ENCODE measurements around the gene SNTG2. TPM values are rescaled to one million over a fixed set of nuclear protein-coding genes. Genes with fewer than 3 reads are reported as not detected.

SNTG2 gene
- total RNA-seq, 2 experiments from 2014 or later: not detected

GRCh38 chr2:942775-943460 is 7.7 kb upstream of the SNTG2 start:
- no peak overlapping the region for H3K4me2 ChIP-seq (ENCODE audit: low read length)
- no peak for TF ChIP-seq CTCF (conservative IDR thresholded peaks at IDR 0.05; ENCODE audit: low read length)
- no peak for TF ChIP-seq EZH2phosphoT487 (IDR thresholded peaks at IDR 0.05; ENCODE audit: borderline replicate concordance, low read depth, low read length)
- no TSS peak for BruUV-seq (replicated peaks)
- peaks cover 6% of the 10 kb centered on the region for H3K4me1 ChIP-seq (ENCODE audit: insufficient read depth, low read length, poor library complexity, severe bottlenecking)
- no peaks in the 10 kb centered on the region for H3K9me2 ChIP-seq (ENCODE audit: insufficient read depth, low read length)
- no peaks in the 10 kb centered on the region for H4K20me1 ChIP-seq (ENCODE audit: insufficient read depth, low read length)
- H3K36me3 ChIP-seq (ENCODE audit: insufficient read depth, low read length): no peaks in the 10 kb centered on the region
- no peak overlapping the region for H3K4me3 ChIP-seq (ENCODE audit: low read depth, low read length, poor library complexity, severe bottlenecking)
- ChIA-PET POLR2A (no interaction called here), CTCF (ENCODE audit: unreplicated experiment) (no interaction called here)
- no peaks in the 10 kb centered on the region for H3K79me2 ChIP-seq (ENCODE audit: insufficient read depth, low read depth, low read length)
- H3K9me3 ChIP-seq (ENCODE audit: low read length): no peaks in the 10 kb centered on the region
- no peak for DNase-seq (ENCODE audit: low spot score)
- H2AFZ ChIP-seq (ENCODE audit: low read length): no peak overlapping the region
- H3K27ac ChIP-seq (ENCODE audit: low read depth, low read length, poor library complexity, severe bottlenecking): no peak overlapping the region
- intact Hi-C loops (cut with micrococcal nuclease; ENCODE audit: unreplicated experiment): no loop called here

GRCh38 chr2:943461-943797 is 7.2 kb upstream of the SNTG2 start:
- no peaks in the 10 kb centered on the region for H3K9me3 ChIP-seq (ENCODE audit: low read length)
- H3K27ac ChIP-seq (ENCODE audit: low read depth, low read length, poor library complexity, severe bottlenecking): no peak overlapping the region
- POLR2A ChIA-PET: no interaction called here
- BruUV-seq (replicated peaks): no TSS peak
- peaks cover 6% of the 10 kb centered on the region for H3K4me1 ChIP-seq (ENCODE audit: insufficient read depth, low read length, poor library complexity, severe bottlenecking)
- CTCF ChIA-PET (ENCODE audit: unreplicated experiment): no interaction called here
- TF ChIP-seq EZH2phosphoT487 (IDR thresholded peaks at IDR 0.05; ENCODE audit: borderline replicate concordance, low read depth, low read length) (no peak), CTCF (conservative IDR thresholded peaks at IDR 0.05; ENCODE audit: low read length) (no peak)
- intact Hi-C loops (cut with micrococcal nuclease; ENCODE audit: unreplicated experiment): no loop called here
- no peaks in the 10 kb centered on the region for H3K79me2 ChIP-seq (ENCODE audit: insufficient read depth, low read depth, low read length)
- H3K4me2 ChIP-seq (ENCODE audit: low read length): no peak overlapping the region
- no peak for DNase-seq (ENCODE audit: low spot score)
- no peak overlapping the region for H2AFZ ChIP-seq (ENCODE audit: low read length)
- H3K4me3 ChIP-seq (ENCODE audit: low read depth, low read length, poor library complexity, severe bottlenecking): no peak overlapping the region
- no peaks in the 10 kb centered on the region for H3K36me3 ChIP-seq (ENCODE audit: insufficient read depth, low read length)
- H3K9me2 ChIP-seq (ENCODE audit: insufficient read depth, low read length): no peaks in the 10 kb centered on the region
- no peaks in the 10 kb centered on the region for H4K20me1 ChIP-seq (ENCODE audit: insufficient read depth, low read length)

- no peak for DNase-seq (ENCODE audit: low spot score)
- CTCF ChIA-PET (ENCODE audit: unreplicated experiment): no interaction called here
- H3K4me2 ChIP-seq (ENCODE audit: low read length): no peak overlapping the region
Observed at GRCh38 chr2:943821-944220, 6.8 kb upstream of the SNTG2 start.

More at GRCh38 chr2:943821-944220, 6.8 kb upstream of the SNTG2 start:
- H3K4me3 ChIP-seq (ENCODE audit: low read depth, low read length, poor library complexity, severe bottlenecking): no peak overlapping the region
- H3K9me3 ChIP-seq (ENCODE audit: low read length): no peaks in the 10 kb centered on the region
- H3K36me3 ChIP-seq (ENCODE audit: insufficient read depth, low read length): no peaks in the 10 kb centered on the region
- no peaks in the 10 kb centered on the region for H3K9me2 ChIP-seq (ENCODE audit: insufficient read depth, low read length)
- H4K20me1 ChIP-seq (ENCODE audit: insufficient read depth, low read length): no peaks in the 10 kb centered on the region
- H2AFZ ChIP-seq (ENCODE audit: low read length): no peak overlapping the region
- BruUV-seq (replicated peaks): no TSS peak
- POLR2A ChIA-PET: no interaction called here
- H3K4me1 ChIP-seq (ENCODE audit: insufficient read depth, low read length, poor library complexity, severe bottlenecking): peaks cover 6% of the 10 kb centered on the region
- no peaks in the 10 kb centered on the region for H3K79me2 ChIP-seq (ENCODE audit: insufficient read depth, low read depth, low read length)
- TF ChIP-seq CTCF (conservative IDR thresholded peaks at IDR 0.05; ENCODE audit: low read length): no peak
- TF ChIP-seq EZH2phosphoT487 (IDR thresholded peaks at IDR 0.05; ENCODE audit: borderline replicate concordance, low read depth, low read length): no peak
- intact Hi-C loops (cut with micrococcal nuclease; ENCODE audit: unreplicated experiment): no loop called here
- no peak overlapping the region for H3K27ac ChIP-seq (ENCODE audit: low read depth, low read length, poor library complexity, severe bottlenecking)
